ENCODE measurements around the gene LBX2.
"Not testable (repeated sequence)": the region's sequence is repeated elsewhere in the genome, so short reads cannot be mapped to it uniquely, and the experiment has no call there.

The LBX2 gene

DNA sequence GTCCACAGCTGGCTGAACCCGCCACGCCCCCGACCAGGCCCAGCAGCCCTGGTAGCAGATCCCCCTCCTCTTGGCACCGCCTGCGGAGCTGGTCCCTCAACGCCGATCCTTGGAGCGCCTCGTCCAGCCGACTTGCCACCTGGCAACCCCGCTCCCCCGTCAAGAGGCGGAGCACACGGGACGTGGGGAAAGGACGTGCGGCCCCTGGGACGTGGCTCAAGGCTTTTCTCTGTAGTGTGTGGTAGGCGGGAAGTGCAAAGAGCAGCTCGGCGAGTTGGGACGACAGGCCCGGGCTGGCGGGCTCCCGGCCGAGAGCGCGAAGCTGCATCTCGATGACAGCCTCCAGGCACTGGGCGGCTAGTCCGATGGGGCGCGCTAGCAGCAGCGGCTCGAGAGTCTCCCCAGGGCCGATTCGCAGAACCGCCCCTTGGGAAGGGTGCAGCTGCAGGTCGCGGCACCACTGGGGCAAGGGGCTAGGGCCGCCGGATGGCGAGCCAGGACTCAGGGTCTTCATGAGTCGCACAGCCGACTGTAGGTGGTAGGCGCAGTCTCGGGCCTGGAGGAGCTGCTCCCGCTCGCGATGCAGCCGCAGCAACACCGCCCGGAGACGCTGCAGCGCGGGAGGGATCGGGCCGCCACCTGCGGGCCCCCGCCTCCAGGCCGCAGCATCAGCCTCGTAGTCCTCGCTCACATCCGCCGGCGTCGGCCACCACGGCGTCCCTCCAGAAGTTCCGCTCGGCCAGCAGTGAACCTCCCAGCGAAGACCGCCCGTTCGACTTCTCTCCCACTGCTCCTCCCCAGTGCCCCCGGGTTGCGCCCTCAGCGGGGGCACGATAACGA lies 17.2 kb downstream of the LBX2 start:
- peak; percentile 59 to 63 for DNase-seq

DNA sequence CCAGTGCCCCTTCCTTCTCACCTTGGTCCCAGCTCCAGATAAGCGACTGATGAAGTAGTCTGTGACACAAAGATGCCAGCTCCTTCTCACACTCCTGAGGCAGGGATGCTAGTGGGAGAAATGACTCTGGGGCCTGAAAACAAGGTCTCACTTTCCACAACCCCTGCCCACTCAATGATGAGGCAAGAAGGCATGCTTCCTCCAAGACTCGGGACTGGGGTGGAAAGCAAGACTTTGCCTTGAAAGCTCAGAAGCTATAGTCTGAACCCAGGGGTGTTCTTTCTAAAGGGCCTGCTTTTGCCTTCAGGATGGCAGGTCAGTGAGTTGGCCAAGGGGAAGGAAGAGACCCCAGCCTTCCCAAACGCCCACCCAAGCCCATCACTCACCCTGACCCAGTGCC lies 18.0 kb downstream of the LBX2 start:
- DNase-seq = no peak

DNA sequence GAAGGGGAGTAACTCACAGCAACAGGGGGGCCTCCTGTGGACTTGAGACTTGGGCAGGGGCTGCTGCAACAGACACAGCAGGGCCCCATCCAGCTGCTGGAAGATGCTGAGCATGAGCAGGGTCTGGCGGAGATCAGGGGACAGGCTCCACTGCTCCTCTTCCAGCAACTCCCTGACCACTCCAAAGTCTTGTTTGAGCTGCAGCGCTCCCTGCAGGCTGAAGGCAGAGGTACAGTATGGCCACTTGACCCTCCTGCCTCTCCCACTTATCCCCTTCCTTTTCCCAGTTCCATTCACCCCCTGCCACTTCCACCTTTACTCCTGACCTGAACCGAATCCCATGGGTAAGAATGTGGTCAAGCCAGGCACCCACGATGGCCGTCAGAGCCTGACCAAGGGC lies 24.5 kb downstream of the LBX2 start:
- no peak for DNase-seq

DNA sequence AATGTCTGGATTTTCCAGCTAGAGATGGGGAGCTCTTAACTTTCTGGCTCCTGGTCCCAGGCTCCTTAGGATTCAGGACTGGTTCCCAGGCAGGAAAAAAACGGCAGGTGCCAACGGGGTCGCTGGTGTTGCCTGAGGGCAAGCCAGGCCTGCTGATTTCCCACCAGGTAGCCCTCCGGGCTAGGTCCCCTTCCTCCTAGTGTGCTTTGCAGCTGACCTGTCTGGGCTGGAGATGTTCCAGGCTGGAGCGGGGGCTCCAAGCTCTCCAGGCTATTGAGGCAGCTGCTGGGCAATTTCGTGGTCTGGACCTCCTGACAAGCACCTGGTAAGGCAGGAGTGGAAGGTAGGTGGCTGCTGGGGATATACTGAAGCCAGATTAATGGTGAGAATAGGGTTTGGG lies 24.9 kb downstream of the LBX2 start:
- no peak for DNase-seq

DNA sequence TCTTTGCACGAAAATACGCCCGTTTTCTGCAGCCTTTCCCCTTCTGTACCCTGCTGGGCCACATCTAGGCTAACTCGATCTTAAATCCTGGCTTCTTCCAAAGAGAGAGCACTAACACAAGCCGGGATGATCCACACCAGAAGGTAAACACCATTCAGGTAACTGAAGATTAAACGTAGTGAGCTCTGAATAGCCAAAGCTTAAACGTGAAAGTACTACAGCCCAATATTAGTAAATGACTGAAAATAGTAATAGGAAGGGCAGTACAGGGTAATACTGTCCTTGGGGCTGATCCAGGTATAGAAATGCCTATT lies 26.5 kb downstream of the LBX2 start:
- DNase-seq = no peak

DNA sequence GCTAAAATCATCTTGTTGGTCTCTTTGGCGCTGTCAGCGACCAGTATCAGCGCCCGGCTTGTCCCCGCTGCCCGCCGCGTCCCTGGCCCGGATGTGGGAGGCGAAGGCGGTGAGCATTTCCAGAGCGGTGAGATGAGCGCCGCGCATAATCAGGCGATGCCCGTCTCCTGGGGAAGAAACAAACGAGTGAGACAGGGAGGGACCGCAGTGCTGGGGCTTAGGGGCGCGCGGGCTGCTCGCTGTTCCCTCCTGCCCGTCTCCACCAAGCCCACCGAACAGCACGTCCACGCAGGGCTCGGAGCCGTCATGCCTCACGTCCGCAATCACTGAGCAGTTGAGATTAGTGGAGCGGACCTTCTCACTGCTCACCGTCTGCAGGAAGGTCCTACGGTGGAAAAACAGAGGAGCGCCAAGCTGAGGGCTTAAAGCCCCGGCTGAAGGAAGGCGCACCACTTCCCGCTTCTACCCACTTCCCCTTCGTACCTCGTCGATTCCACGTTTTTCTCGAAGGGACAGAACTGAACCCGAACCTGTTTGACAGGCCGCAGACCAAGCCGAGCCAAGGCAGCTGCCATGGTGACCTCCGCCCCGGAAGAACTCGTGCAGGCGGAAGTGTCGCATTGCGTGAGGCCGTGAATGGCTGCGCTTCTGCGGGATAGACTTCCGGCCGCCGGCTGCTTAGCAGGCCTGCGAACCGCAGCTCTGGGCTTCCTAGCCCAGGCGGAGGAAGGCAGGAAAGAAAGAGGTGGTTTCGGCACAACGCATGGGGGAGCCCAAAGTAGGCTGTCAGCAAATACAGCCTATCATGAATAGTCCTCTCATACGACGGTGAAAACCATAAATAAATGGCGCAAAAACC lies 27.1 kb downstream of the LBX2 start, which contains the start of gene MRPL53:
TSS of gene MRPL53 (minus strand) at position 595 of the 859 bp plus-strand sequence. CDS start at position 575, 20 bp downstream.
- peak; percentile 86 to 91 for DNase-seq

DNA sequence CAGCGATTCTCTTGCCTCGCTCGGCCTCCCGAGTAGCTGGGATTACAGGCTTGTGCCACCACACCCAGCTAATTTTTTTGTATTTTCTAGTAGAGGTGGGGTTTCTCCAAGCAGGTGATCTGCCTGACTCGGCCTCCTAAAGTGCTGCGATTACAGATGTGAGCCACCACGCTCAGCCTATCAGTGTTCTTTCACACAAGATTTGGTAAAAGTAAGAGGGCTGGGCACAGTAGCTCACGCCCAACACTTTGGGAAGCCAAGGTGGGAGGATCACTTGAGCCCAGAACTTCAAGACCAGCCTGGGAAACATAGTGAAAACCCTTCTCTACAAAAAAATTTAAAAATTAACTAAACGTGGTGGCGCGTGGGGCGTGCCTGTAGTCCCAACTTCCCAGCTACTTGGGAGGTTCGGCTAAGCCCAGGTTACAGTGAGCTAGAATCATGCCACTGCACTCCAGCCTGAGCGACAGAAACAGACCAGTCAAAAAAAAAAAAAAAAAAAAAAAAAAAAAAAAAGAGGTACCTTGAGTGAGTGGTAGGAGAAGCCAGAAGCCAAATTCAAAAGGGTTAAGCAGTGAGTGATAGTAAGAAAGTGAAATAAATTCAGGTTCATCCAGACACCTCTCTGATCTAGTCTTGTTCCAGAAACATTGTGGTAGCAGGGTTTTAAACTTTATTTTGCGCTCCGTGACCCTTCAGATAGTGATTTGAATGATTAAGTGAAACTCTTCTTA lies 27.9 kb downstream of the LBX2 start:
- no peak for DNase-seq

DNA sequence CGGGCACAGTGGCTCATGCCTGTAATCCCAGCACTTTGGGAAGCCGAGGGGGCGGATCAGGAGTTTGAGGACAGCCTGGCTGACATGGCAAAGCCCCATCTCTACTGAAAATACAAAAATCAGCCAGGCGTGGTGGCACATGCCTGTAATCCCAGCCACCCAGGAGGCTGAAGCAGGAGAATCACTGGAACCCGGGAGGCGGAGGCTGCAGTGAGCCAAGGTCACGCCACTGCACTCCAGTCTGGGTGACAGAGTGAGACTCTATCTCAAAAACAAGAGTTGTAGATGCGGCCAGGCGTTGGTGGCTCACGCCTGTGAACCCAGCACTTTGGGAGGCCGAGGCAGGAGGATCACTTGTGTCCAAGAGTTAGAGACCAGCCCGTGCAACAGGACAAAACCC lies 28.7 kb downstream of the LBX2 start:
- not testable (repeated sequence) for DNase-seq

DNA sequence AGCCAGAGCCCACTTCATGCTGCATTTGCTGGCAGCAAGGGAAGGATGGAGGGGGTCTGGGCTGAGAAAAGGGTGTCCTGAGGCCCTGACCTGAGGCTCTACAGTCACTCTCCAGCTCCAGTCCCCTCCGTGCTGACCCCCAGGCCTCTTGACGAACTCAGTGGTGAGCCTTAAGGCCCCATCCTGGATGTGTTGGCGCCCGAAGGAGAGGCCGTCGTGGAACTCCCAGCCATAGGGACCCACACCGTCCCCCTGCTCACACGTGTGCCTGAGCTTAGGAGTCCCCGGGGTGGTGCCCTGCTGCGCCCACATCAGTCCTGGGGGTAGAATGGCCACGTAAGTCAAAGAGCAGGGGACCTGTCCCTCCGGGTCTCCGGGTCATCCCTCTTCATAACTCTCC lies 35.0 kb downstream of the LBX2 start:
- no peak for DNase-seq

DNA sequence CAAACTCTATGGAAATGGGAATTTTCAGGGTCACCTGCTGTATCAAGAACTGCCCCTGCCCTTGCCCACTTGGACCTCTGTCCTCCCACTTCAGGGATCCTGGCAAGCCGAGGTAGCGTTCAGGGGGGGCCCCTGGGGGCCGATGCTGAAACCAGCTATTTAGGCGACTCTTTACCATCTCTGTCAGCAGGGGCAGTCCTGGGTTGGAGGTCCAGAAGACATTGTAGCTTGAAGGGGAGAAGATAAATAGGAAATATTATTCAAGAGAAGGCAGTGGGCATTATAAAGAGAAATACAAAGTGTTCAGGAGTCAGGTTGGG lies 36.7 kb downstream of the LBX2 start:
- no peak for DNase-seq

DNA sequence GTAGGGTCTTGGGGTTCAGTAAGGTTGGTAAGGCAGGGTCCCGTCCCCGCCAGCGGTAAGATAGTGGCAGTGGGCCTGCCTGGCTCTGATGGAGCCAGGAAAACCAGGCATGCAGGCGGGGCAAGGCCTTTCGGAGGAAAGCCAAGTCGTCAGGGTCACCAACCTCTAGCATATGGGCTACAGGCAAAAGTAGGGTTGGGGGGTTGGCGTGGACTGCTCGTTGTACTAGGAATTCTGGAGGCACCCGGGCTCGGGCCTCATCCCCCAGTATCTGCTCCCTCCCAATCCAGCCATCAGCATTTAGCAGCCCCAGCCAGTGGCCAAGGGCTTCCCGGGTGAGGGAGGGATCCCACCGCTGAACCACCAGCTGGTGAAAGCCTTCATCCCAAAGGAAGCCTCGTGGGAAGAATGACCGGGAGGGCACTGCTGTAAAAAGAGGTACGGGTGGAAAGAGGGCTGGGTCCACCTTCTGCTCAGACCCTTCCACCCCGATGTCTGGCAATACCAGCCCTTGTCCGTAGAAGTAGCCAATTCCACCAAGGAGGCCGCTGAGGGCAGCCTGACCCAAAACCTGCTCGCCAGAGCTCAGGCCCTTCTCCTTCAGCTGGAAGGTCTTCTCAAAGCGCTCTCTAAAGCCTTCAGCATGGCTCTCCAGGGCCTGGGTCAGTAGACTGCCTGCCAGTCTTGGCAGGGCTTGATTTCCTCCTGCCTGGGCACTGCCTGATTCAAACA lies 37.2 kb downstream of the LBX2 start:
- DNase-seq = no peak

DNA sequence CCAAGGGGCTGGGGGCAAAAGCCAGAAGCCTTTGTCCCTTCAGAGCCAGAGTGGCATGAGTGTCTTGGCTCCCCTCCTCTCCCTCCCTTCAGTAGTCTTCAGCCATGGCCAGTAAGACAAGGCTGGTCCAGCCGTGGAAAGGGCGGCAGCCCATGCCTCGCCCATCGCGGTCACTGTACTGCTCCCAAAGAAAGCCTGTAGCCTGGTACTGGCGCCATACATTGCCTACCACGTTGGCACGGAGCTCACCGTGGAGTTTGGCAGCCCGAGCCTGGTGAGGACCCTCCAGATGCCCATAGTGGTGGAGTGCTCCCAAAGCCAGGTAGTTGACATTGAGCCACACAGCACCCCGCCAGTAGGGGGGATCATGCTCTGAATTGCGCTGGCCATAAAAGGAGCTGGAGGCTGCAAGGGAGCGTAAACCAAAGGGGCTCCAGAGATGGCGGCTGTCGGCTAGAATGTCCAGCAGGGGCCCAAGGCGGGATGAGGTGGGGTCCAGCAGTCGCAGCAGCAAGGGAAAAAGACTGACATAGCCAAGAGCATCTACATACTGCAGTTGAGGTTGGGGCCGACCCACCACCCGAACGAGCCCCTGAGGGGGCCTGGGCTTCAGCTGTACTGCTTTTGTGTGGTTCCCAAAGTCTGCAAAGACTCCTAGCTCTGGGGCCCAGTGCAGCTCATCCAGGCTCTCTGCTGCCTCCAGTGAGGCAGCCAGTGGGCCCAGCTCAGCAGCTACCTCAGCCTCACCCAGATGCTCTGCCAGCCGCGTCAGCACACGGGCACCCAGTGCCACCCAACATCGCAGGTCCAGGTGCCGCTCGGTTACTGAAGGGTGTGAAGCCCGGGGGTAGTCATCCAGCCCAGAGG lies 38.0 kb downstream of the LBX2 start:
- DNase-seq = peak in 1 of 2 experiments; percentile 48

DNA sequence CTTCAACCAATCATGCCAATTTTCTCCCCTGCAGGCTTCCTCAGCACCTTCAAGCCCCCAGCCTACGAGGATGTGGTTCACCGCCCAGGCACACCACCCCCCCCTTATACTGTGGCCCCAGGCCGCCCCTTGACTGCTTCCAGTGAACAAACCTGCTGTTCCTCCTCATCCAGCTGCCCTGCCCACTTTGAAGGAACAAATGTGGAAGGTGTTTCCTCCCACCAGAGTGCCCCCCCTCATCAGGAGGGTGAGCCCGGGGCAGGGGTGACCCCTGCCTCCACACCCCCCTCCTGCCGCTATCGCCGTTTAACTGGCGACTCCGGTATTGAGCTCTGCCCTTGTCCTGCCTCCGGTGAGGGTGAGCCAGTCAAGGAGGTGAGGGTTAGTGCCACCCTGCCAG lies 39.2 kb downstream of the LBX2 start:
- not testable (repeated sequence) for DNase-seq

DNA sequence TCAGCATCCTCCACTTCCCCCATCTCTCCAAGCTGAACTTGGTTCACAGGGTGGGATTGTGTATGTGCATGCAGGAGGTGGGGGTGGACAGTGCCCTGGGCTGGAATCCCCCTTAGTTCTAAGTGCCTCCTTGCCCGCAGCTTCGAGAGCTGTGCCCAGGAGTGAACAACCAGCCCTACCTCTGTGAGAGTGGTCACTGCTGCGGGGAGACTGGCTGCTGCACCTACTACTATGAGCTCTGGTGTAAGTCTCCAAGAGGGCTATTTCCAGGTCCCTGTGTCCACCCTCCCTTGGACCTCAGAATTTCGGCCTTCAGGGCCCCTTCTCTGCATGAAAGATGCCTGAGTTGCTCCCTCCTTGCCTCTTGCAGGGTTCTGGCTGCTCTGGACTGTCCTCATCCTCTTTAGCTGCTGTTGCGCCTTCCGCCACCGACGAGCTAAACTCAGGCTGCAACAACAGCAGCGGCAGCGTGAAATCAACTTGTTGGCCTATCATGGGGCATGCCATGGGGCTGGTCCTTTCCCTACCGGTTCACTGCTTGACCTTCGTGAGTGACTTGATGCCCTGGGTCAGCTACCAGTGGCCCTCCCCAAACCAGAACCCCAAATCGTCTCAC lies 39.8 kb downstream of the LBX2 start:
- not testable (repeated sequence) for DNase-seq

DNA sequence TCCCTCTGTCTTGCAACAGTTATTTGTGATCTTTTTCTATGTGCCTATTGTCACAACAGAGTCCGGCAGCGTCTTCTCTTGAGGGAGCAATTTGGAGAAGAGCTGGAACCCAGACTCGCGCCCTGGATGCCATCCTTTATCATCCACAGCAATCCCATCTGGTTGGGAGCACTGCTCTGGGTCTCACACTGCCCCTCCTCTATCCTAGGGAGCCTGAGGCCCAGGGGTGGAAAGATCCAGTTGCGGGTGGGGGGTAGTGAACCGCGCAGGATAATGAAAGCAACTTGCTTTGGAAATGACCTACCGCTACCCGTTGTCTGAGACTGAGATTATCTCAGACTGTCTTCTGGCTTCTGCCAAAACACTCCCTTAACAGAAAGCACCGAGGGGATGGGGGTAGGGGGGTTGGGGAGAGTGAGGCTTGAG lies 40.5 kb downstream of the LBX2 start:
- DNase-seq = no peak

DNA sequence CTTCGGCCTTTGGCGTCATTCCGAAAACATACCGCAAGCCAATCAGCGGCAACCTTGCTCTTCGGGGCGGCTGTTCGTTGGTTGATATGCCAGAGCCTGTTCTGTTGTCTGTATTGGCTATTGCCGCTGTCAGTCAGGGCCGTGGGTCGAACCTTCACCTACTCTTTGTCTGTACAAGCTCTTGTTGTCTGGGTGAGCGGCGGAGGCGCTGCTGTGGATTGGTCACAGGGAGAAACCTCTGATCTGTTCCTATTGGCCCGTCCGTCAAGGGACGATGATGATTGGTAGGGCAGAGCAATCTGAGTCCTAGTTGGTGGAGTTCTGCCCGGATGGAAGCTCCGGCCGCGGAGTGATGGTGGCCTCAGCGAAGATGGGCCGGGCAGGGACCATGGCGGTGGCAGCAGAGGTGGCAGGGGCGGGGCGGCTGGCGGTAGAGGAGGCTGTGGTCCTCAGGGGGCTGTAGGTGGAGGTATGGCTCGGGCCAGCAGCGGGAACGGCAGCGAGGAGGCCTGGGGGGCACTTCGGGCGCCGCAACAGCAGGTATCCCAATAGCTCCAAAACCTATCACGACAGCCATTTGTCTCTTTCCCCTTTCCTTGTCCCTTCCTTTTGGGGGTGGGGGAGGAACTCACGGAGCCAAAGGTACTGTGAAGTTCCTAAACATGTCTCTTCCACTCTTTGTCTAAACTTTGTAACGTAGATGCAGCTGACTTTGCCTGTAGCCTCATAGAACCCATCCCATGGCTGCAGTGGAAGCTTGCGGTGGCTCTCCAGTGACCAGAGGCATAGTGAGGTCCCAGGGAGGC lies 41.1 kb downstream of the LBX2 start, which contains the start of gene WBP1:
TSS of gene WBP1 (plus strand) at position 307 of the 806 bp plus-strand sequence. CDS start at position 472, 165 bp downstream.
- peak; percentile 99 to 100 for DNase-seq

DNA sequence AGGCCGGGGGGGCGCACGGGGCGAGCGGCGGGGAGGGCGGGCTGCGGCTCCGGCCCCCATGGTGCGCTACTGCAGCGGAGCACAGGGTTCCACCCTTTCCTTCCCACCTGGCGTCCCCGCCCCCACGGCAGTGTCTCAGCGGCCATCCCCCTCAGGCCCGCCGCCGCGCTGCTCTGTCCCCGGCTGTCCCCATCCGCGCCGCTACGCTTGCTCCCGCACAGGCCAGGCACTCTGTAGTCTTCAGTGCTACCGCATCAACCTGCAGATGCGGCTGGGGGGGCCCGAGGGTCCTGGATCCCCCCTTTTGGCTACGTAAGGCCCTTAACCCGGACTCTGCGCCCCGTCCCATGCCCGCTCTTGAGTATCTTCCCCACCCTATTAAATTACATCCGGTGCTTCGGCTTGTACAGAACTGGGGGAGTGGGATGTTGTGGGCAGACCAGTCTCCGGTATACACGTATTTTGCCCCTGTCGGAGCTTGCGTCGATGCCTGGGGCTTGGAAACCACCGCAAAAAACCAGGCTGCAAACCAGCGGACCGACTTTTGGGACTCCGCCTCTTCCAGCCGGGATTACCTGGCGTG lies 41.8 kb downstream of the LBX2 start:
- DNase-seq = peak in 1 of 2 experiments; percentile 73

DNA sequence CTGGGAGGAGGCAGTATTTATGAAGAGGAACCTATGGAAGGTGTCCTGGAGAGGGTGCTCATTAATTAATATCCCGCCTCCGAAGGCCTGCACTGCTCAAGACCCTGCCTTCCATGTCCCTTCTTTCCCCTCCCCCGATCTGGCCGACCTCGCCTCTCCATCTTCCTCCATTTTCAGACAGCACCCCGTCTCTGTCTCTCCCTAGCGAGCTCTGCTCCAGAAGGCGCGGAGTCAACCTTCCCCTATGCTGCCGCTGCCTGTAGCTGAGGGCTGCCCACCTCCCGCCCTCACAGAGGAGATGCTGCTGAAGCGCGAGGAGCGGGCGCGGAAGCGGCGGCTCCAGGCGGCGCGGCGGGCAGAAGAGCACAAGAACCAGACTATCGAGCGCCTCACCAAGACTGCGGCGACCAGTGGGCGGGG lies 42.3 kb downstream of the LBX2 start:
- peak; percentile 47 to 68 for DNase-seq

DNA sequence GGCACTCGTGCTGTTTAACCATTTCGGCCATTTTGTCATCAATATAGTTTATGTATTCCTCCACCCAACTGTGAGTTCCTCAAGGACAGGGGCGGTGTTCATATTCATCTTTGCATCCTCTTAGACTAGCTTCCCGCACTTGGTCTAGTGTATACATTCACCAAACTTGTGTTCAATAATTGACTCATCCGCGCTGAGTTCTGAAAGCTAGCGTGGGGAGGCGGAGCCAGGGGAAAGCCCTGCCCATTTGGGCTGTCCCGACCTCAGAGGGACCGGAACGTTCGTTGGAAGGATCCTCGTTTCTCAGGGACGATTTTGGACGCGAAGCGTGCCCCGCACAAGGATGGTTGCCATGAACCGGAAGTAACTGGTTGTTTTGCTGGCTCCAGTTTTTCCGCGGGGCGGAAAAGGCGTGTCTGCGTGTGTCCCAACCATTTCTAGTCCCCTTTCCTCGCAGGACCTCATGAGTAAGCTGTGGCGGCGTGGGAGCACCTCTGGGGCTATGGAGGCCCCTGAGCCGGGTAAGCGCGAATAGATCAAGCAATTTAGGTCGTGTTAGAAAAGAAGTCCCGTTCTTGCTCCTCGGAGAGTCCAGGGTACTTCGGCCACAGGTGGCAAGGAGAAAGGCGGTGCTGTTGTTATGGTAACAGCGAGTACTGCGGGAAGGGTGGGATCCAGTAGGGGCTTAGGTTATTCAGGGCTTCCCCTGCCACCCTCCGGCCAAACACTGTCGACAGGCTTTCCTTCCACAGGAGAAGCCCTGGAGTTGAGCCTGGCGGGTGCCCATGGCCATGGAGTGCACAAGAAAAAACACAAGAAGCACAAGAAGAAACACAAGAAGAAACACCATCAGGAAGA lies 44.5 kb downstream of the LBX2 start, which contains the start of gene INO80B:
TSS of gene INO80B (plus strand) at position 434 of the 858 bp plus-strand sequence. CDS start at position 464, 30 bp downstream.
- DNase-seq = peak; percentile 98
